Measurements from ENCODE around the gene BNIP3.

BNIP3 gene

DNA sequence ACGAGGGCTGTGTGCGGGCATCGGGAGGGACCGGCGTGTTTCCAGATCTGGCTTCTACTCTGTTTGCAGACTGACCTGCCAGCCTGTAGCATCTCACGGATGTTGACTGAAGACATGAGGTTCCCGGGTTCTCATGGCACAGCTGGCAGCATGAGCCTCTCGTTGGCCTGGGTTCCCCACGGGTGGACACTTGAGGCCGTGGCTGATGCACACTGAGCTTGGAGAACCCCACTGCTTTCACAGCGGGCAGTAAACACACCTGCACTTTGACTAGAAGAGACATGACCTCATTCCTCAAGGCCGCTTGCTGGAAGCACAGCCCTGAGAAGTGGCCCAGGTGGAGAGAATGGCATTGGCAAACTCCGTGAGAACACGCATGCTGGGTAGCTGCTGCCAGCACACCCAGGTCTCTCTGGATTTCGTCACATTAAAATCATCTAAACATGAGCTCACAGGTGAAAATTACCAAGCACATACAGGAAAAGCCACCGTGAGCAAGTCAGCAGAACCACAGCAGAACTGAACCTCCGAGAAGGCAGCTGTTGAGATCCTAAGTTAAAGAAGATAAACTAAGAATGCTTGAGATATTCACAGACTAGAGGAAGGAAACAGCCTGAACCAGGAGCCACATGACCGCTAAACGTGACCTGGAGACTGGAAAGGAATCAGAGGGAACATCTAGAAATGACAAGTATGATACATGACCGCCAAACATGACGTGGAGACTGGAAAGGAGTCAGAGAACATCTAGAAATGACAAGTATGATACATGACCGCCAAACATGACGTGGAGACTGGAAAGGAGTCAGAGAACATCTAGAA lies 32.5 kb downstream of the BNIP3 start:
- DNase-seq = no peak

DNA sequence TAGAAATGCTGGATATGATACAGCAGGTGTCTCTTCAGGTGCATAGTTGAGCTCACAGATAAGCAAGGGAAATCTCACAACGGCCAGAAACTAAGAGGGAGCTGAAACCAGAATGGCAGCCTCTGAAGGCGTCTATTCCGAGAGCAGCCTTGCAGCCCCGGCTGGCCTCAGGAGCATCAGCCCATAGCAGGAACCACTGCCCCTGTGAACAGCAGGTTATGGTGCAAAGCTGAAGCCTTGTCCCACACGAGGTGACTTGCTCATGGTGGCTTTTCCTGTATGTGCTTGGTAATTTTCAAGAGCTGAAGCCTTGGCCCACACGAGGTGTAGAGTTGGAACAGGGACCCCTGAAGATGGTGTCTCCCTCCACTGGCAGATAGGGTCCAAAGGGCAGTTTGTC lies 33.2 kb downstream of the BNIP3 start:
- no peak for DNase-seq

DNA sequence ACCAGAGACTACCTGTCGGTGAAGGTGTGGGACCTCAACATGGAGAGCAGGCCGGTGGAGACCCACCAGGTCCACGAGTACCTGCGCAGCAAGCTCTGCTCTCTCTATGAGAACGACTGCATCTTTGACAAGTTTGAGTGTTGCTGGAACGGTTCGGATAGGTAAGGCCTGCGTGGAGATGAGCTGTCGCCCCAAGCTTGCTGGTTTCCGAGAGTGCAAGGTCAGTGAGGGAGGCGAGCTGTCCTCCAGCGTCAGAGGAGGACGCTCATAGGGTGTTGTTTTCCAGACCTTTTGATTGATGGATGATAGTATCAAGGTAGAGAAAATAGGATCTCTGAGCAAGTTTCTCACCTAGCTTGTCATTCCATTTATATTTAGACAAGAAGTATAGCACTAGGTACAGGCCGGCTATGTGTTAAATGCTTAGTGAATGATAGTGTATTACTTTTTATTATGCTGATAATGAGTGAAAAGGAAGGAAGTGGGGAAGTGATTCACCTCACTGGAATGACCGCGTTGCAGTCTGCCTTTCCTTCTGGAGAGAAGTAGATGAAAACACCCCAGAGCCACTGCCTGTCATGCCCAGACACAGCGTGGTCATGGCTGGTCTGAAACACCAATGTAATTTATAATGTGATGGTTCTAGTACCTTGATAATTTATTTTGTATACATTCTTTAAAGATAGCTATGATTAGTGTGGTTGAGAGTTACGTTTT lies 33.9 kb downstream of the BNIP3 start:
- peak; percentile 37 to 41 for DNase-seq

DNA sequence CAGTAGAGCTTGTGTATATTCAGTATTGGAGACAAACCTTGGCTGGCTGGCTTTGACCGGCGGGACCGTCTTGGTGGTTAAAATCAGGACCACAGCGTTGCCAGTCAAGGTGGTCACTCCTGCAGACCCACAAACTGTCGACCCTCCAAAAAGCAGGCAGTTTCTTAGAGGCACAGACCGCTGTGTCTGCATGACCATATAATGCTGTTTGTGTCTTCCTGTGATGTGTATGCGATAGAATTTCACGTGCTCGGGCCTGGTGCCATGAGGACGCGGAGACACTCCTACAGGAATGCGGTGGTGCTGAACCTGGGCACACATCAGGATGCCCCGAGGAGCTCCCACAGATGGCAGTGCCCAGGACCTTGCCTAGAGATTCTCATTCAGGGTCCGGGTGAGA lies 34.8 kb downstream of the BNIP3 start:
- no peak for DNase-seq

GRCh38 chr10:131946321-131946751 lies 35.4 kb downstream of the BNIP3 start:
- DNase-seq = no peak

- DNase-seq = no peak
These were observed 36.6 kb downstream of the BNIP3 start for GRCh38 chr10:131944976-131945695.

- no peak for DNase-seq
These were observed 37.3 kb downstream of the BNIP3 start for GRCh38 chr10:131944412-131944811.

- peak in 1 of 2 experiments; percentile 36 for DNase-seq
These were observed 38.5 kb downstream of the BNIP3 start for GRCh38 chr10:131943021-131943814.

GRCh38 chr10:131942455-131942854 lies 39.3 kb downstream of the BNIP3 start:
- no peak for DNase-seq

DNA sequence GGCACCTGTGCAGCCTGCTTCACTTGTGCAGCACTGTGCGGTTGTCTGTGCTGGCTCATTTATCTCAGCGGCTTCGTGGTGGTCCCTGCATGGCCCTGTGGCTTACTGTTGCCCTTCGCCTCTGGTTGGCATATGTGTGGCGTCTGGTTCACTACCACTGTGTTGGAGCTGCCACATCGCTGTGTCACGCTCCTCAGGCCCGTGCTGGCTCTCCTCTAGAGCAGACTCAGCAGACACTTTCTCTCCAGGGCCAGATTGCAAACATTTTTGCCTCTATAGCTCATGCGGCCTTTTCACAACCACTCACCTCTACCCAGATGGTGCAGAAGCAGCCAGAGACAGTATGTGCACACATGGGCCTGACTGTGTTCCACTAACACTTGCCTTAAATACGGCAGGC lies 43.0 kb downstream of the BNIP3 start:
- no peak for DNase-seq

DNA sequence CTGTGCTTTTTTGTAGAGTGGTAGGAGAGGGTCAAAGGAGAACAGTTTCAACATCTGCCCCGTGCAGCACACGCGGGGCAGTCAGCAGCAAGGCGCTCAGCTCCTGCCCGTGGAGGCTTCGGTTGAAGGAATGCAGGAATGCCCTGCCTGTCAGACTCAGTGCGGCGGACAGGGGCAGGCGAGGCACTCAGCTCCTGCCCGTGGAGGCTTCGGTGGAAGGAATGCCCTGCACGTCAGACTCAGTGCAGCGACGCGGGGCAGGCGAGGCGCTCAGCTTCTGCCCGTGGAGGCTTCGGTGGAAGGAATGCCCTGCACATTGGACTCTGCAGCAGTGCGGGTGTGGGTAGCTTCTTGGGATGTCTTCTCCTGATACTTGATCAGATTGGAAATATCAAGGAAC lies 43.9 kb downstream of the BNIP3 start:
- no peak for DNase-seq

DNA sequence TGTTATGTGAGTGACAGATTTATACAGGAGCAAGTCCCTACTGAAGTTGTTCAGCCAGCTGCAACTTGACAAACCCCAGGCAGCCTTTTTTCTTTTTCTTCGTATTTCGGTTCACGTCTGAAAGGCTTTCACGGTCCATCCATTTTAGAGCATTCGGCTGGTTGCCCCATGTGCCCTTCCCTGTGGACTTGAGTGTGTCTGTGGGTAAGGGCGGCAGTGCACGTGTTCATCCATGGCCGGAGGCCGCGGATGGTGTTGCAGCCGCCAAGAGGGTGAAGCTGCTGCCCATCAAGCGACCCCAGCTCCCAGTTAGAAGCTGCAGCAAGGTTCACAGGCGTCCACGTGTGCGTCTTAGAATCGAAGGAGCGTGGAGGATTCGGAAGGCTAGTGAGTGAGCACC lies 45.0 kb downstream of the BNIP3 start:
- no peak for DNase-seq

DNA sequence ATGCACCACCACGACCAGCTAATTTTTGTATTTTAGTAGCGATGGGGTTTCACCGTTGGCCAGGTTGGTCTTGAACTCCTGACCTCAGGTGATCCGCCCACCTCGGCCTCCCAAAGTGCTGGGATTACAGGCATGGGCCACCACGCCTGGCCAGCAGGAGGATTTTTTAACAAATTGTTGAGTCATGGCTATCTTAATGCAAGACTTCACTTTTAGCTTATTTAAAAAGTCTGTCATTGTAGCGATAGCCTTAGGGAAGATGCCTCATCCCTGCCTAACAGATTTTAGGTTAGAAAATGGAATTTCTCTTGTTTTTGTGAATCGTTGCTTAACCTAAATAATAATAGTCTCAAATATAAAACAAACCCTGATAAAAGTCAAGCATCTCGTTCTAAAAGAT lies 45.4 kb downstream of the BNIP3 start:
- no peak for DNase-seq

- DNase-seq = no peak
These were observed 46.5 kb downstream of the BNIP3 start for GRCh38 chr10:131935260-131935659.

- no peak for DNase-seq
These were observed 47.0 kb downstream of the BNIP3 start for GRCh38 chr10:131934769-131935168.

GRCh38 chr10:131933696-131934086 lies 48.0 kb downstream of the BNIP3 start:
- no peak for DNase-seq

DNA sequence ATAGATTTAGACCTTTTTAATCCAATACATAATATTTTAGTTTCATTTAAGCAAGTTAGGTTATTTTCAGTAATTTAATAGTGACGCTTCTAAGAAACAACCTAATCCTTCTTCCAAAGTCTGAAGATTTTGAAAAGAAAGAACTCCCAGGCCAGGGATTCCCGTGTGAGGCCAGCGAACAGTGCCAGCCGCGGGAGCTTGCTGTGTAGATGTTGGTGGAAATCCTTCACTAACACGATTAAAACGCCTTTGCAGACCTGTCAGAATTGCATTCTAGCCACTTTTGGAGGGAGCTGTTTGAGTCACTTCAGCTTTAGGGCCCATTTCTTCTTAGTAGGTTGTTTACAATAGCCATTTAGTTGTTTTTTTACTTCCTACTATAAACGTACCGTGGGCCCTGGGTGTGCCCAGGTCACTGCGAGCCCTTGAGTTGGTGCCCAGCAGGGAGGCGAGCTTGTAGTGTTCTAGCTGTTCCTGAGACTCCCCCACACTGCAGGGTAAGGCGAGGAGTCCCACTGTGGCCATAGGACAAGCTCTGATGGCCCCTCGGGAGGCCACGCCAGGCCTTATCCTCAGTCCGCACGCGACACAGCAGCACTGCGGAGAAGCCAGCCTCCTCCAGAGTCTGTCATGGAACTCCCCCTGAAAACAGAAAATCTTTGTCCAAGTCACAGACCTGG lies 48.6 kb downstream of the BNIP3 start:
- no peak for DNase-seq

DNA sequence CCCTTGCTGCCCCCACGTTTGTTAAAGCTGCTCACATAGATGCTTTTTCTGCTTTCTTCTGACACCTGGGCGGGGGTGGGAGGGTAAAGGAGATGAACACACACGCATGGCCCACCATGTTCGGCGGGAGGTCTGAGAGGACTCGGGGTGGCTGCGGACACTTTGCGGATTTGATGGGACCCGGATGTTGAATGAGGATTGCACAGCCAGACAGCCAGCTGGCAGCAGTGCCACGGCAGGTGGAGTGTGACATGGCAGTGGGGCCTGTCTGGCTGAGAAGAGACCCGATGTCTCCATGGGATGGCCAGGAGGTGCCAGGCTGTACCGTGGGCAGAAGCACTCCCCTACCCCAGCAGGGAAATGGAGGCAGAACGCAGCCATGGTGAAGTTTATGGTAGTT lies 49.7 kb downstream of the BNIP3 start:
- DNase-seq = no peak

GRCh38 chr10:131930586-131931330 lies 51.0 kb downstream of the BNIP3 start:
- no peak for DNase-seq

GRCh38 chr10:131930150-131930549 lies 51.6 kb downstream of the BNIP3 start:
- DNase-seq = no peak

DNA sequence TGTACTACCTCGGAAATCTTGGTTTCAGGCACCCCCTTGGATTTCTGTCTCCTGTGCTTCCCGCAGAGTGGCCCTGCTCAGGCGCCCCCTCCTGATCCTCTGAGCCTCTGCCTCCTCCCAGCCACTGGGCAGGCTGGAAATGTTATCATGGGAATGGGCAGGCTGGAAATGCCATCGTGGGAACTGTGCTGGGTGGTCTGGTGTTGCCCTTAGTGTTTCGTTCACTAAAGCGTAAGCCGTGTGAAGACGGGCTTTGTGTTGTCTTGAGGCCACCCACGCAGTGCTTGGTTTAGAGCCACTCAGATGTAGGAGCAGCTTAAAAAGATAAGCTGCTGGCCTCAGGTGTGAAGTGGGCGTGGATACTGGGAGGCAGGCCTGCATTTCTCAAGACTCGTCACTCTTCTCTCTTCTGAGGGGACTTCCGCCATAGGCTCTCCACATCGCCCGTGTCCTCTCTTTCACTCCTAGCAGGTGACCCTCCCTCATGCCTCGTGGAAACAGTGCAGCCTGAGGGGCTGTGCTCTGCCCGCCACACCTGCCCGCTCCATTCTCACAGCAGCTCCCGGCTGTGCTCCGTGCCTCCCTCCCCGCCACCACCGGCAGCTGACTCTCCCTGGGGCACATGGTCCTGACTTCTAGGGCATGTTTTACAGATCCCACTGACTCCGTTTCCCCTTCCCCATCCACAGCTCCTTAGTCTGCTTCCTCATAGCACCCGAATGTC lies 52.4 kb downstream of the BNIP3 start:
- no peak for DNase-seq

All from Kasumi-1 (cell line).